Natural killer cell (primary cell): ENCODE results near the gene INTS7. TPM values are rescaled to one million over a fixed set of nuclear protein-coding genes. Genes with fewer than 3 reads are reported as not detected.

Source experiments
- ATAC-seq, 3 donors: fragments of 150-1000 bp in 2 of 3; fragments of 200-7000 bp in 1 of 3; cut with Tn5 transposase; 1 replicate in 1 of 3; 2 replicates in 2 of 3; pipeline ENCODE4 v1.10.0; 2021; ENCODE audit warnings: mild to moderate bottlenecking in 2 of 3, moderate library complexity in 2 of 3
- DNase-seq, 2 donors: peaks; one replicate each; pipeline versions ENCODE4 v3.0.0 to v3.0.0-alpha.2; 2013 to 2021; ENCODE audit warnings: mixed read lengths in 1 of 2
- H3K27ac ChIP-seq: one replicate; pipeline ENCODE4 v1.5.1; 2013; ENCODE audit warnings: mild to moderate bottlenecking, low read length
- H3K27me3 ChIP-seq: one replicate; pipeline ENCODE4 v1.6.1; 2013; ENCODE audit warnings: low read length; ENCODE audit not compliant: control insufficient read depth, insufficient read depth
- H3K36me3 ChIP-seq: one replicate; pipeline ENCODE4 v1.6.1; 2013; ENCODE audit warnings: low read length; ENCODE audit not compliant: control insufficient read depth, insufficient read depth
- H3K4me1 ChIP-seq: one replicate; pipeline ENCODE4 v1.6.1; 2013; ENCODE audit warnings: low read length; ENCODE audit not compliant: control insufficient read depth, insufficient read depth
- H3K4me3 ChIP-seq: one replicate; pipeline ENCODE4 v1.5.1; 2013; ENCODE audit warnings: low read length
- H3K9me3 ChIP-seq: one replicate; pipeline ENCODE4 v1.6.1; 2013; ENCODE audit warnings: low read length; ENCODE audit not compliant: control insufficient read depth, insufficient read depth
- H3K27ac Mint-ChIP-seq, 2 donors: one replicate each; pipeline ENCODE4 v1.8.0; 2022; ENCODE audit warnings: mild to moderate bottlenecking in 2 of 2, mixed read lengths in 2 of 2, moderate library complexity in 1 of 2
- H3K27me3 Mint-ChIP-seq, 2 donors: one replicate each; pipeline ENCODE4 v1.8.0; 2022; ENCODE audit warnings: low read depth in 2 of 2, mixed read lengths in 2 of 2
- H3K36me3 Mint-ChIP-seq: one replicate; pipeline ENCODE4 v1.8.0; 2022; ENCODE audit warnings: mixed read lengths
- H3K4me1 Mint-ChIP-seq, 2 donors: one replicate each; pipeline ENCODE4 v1.8.0; 2022; ENCODE audit warnings: mixed read lengths in 2 of 2
- H3K4me3 Mint-ChIP-seq: one replicate; pipeline ENCODE4 v1.8.0; 2022; ENCODE audit warnings: mild to moderate bottlenecking, moderate library complexity, mixed read lengths
- H3K9me3 Mint-ChIP-seq, 2 donors: one replicate each; pipeline ENCODE4 v1.8.0; 2022; ENCODE audit warnings: mixed read lengths in 2 of 2
- WGBS: methylation state at CpG from one replicate; pipeline ENCODE4 v1.1.7; 2013; ENCODE audit warnings: missing lambda C conversion rate; ENCODE audit not compliant: insufficient coverage; 5-methylcytosine and 5-hydroxymethylcytosine counted together
- intact Hi-C: fragments of 100-400 bp; cut with micrococcal nuclease; formaldehyde crosslinking; loops from one replicate; pipeline ENCODE4 v1.14.2; 2022
- total RNA-seq, 4 donors: library from RNA; stranded (reverse); fragments of 120-200 nt in 1 of 4; gene quantifications; one replicate each; pipeline versions ENCODE4 v1.2.3 to v1.2.4, GENCODE V29; 2013 to 2022
- TF ChIP-seq, protein P1 (sequence below): fragments of 200-600 bp; IDR thresholded peaks from one replicate; pipeline ENCODE4 v1.8.0; 2022; ENCODE audit warnings: antibody characterized with exemption

INTS7 gene
- total RNA-seq, 3 donors from 2014 or later (not counting 1 experiment from before 2014, with no cell fraction given), result 10.0 to 20.3 (median 11.0) TPM

DNA sequence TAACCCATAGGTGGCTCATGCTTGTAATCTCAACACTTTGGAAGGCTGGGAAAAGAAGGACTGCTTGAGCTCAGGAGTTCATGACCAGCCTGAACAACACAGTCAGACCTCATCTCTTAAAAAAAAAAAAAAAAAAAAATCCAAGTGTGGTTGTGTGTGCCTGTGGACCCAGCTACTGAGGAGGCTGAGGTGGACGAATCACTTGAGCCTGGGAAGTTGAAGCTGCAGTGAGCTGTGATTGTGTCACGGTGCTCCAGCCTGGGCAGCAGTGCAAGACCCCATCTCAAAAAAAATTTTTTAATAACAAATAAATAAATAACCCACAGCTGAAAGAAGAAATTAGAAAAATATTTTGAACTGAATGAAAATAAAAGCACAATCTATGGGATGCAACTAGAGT is 13.8 kb downstream of the INTS7 start:
- H3K9me3 ChIP-seq, result no peaks in the 10 kb centered on the region
- peaks cover 13% of the 10 kb centered on the region for H3K36me3 ChIP-seq
- TF ChIP-seq, protein P1, sequence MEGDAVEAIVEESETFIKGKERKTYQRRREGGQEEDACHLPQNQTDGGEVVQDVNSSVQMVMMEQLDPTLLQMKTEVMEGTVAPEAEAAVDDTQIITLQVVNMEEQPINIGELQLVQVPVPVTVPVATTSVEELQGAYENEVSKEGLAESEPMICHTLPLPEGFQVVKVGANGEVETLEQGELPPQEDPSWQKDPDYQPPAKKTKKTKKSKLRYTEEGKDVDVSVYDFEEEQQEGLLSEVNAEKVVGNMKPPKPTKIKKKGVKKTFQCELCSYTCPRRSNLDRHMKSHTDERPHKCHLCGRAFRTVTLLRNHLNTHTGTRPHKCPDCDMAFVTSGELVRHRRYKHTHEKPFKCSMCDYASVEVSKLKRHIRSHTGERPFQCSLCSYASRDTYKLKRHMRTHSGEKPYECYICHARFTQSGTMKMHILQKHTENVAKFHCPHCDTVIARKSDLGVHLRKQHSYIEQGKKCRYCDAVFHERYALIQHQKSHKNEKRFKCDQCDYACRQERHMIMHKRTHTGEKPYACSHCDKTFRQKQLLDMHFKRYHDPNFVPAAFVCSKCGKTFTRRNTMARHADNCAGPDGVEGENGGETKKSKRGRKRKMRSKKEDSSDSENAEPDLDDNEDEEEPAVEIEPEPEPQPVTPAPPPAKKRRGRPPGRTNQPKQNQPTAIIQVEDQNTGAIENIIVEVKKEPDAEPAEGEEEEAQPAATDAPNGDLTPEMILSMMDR, result no peak
- no peak overlapping the region for H3K4me3 ChIP-seq
- 80% methylated on average over 1 of the region's 2 CpGs for WGBS
- Mint-ChIP-seq H3K27me3 (no peaks in the 10 kb centered on the region), H3K9me3 (no peaks in the 10 kb centered on the region), H3K27ac (no peak overlapping the region), H3K4me3 (no peak overlapping the region), H3K4me1 (peaks cover 4 to 9% of the 10 kb centered on the region in 2 donors), H3K36me3 (peaks cover 10% of the 10 kb centered on the region)
- H3K27ac ChIP-seq, result no peak overlapping the region
- DNase-seq (no peak), ATAC-seq (no peak)
- no peaks in the 10 kb centered on the region for H3K27me3 ChIP-seq
- H3K4me1 ChIP-seq, result no peaks in the 10 kb centered on the region
- intact Hi-C loops, result no loop called here

- ATAC-seq, result no peak
- intact Hi-C loops, result no loop called here
- WGBS, result 100% methylated on average over 1 of the region's 2 CpGs
- H3K27me3 ChIP-seq, result no peaks in the 10 kb centered on the region
- no peak overlapping the region for H3K27ac ChIP-seq
- peaks cover 18% of the 10 kb centered on the region for H3K36me3 ChIP-seq
- TF ChIP-seq, protein P1, result no peak
- Mint-ChIP-seq H3K27me3 (no peaks in the 10 kb centered on the region), H3K4me3 (no peak overlapping the region), H3K4me1 (peaks cover 0 to 6% of the 10 kb centered on the region in 2 donors), H3K9me3 (no peaks in the 10 kb centered on the region), H3K27ac (no peak overlapping the region), H3K36me3 (peaks cover 10% of the 10 kb centered on the region)
- DNase-seq, result no peak
- no peak overlapping the region for H3K4me3 ChIP-seq
- H3K9me3 ChIP-seq, result no peaks in the 10 kb centered on the region
- H3K4me1 ChIP-seq, result no peaks in the 10 kb centered on the region
Measured at GRCh38 chr1:212020975-212021374, 14.4 kb downstream of the INTS7 start.

DNA sequence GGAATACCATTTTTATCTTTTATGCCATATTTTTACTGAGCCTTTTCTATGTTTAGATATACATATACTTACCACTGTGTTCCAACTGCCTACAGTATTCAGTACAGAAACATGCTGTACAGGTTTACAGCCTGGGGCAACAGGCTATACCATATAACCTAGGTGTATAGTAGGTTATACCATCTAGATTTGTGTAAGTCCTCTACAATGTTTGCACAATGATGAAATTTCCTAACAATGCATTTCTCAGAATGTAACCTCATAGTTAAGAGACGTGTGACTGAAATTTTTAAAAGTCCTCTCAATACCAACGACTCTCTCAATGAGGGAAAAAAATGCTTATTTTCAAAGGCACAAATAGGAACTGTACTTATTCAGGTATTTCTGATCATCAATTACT is 21.7 kb downstream of the INTS7 start:
- Mint-ChIP-seq H3K4me1 (peaks cover 0 to 6% of the 10 kb centered on the region in 2 donors), H3K36me3 (no peaks in the 10 kb centered on the region), H3K27me3 (no peaks in the 10 kb centered on the region), H3K9me3 (no peaks in the 10 kb centered on the region), H3K27ac (no peak overlapping the region), H3K4me3 (no peak overlapping the region)
- DNase-seq, result no peak
- Histone ChIP-seq H3K4me1 (no peaks in the 10 kb centered on the region), H3K4me3 (no peak overlapping the region), H3K27me3 (no peaks in the 10 kb centered on the region), H3K9me3 (no peaks in the 10 kb centered on the region), H3K27ac (no peak overlapping the region), H3K36me3 (peaks cover 14% of the 10 kb centered on the region)
- WGBS, result 94% methylated on average over 2 of the region's 2 CpGs
- intact Hi-C loops, result loop anchor here (2.0 to 5.0 kb wide), 3 partner anchors 331 to 443 kb away; no protein-coding TSS in a partner anchor
- ATAC-seq, result no peak
- TF ChIP-seq, protein P1, result no peak
